CD4-positive, alpha-beta T cell (primary cell): ENCODE measurements around the gene DHX9. TPM values are rescaled to one million over a fixed set of nuclear protein-coding genes. Genes with fewer than 3 reads are reported as not detected.

Experiments used
- ATAC-seq: fragments of 200-7000 bp; cut with Tn5 transposase; one replicate; pipeline ENCODE4 v1.10.0; 2022; ENCODE audit warnings: mild to moderate bottlenecking; ENCODE audit not compliant: poor library complexity
- CTCF ChIA-PET: fragments of 350-600 bp; sonication (Branson Sonifier 250); formaldehyde crosslinking; loops from one replicate; lab custom pipeline; 2021; ENCODE audit warnings: antibody characterized with exemption, inconsistent platforms; lab: Charles Lee
- POLR2A ChIA-PET: fragments of 350-600 bp; sonication (Branson Sonifier 250); formaldehyde crosslinking; loops from one replicate; lab custom pipeline; 2021; ENCODE audit warnings: antibody characterized with exemption, inconsistent platforms; lab: Charles Lee
- DNase-seq, 14 experiments: peaks; one replicate each; pipeline ENCODE4 v3.0.0-alpha.2; 2013 to 2020; ENCODE audit warnings: mixed read lengths in 2 of 14
- H3K27ac ChIP-seq, 2 donors: one replicate each; pipeline versions ENCODE4 v1.5.1 to v1.7.0; 2013; ENCODE audit warnings: low read length in 2 of 2, low read depth in 1 of 2, mild to moderate bottlenecking in 1 of 2
- H3K27me3 ChIP-seq, 2 experiments: 1 replicate in 1 of 2; 2 replicates in 1 of 2; pipeline versions ENCODE4 v1.6.1 to v1.7.0; 2013; ENCODE audit warnings: low read length in 2 of 2, control low read depth in 1 of 2, mild to moderate bottlenecking in 1 of 2, moderate library complexity in 1 of 2; ENCODE audit not compliant: insufficient read depth in 2 of 2, control insufficient read depth in 1 of 2
- H3K36me3 ChIP-seq: one replicate; pipeline ENCODE4 v1.6.1; 2013; ENCODE audit warnings: low read length, control low read depth; ENCODE audit not compliant: insufficient read depth
- H3K4me1 ChIP-seq: one replicate; pipeline ENCODE4 v1.6.1; 2013; ENCODE audit warnings: low read length, control low read depth; ENCODE audit not compliant: insufficient read depth
- H3K4me3 ChIP-seq: one replicate; pipeline ENCODE4 v1.5.1; 2013; ENCODE audit warnings: mild to moderate bottlenecking, low read length, moderate library complexity
- H3K9me3 ChIP-seq, 2 experiments: 1 replicate in 1 of 2; 2 replicates in 1 of 2; pipeline versions ENCODE4 v1.6.1 to v1.7.0; 2013; ENCODE audit warnings: low read length in 2 of 2, mild to moderate bottlenecking in 2 of 2, control low read depth in 1 of 2, moderate library complexity in 1 of 2; ENCODE audit not compliant: control insufficient read depth in 1 of 2, insufficient read depth in 1 of 2
- H3K27ac Mint-ChIP-seq: one replicate; pipeline ENCODE4 v1.8.0; 2020; ENCODE audit warnings: mixed read lengths
- H3K27me3 Mint-ChIP-seq: one replicate; pipeline ENCODE4 v1.8.0; 2021; ENCODE audit warnings: mixed read lengths
- H3K36me3 Mint-ChIP-seq: one replicate; pipeline ENCODE4 v1.8.0; 2021; ENCODE audit warnings: low read depth, mixed read lengths
- H3K4me1 Mint-ChIP-seq: one replicate; pipeline ENCODE4 v1.8.0; 2021; ENCODE audit warnings: low read depth, mixed read lengths
- H3K4me3 Mint-ChIP-seq: one replicate; pipeline ENCODE4 v1.8.0; 2020; ENCODE audit warnings: mild to moderate bottlenecking, mixed read lengths
- H3K9me3 Mint-ChIP-seq: one replicate; pipeline ENCODE4 v1.8.0; 2020; ENCODE audit warnings: mixed read lengths
- intact Hi-C, 2 experiments: fragments of 100-400 bp; cut with DNase I in 1 of 2; cut with micrococcal nuclease in 1 of 2; formaldehyde crosslinking; loops; one replicate each; pipeline versions ENCODE4 v1.15.1 to v1.9.0; 2023 to 2025; cut with DNase I, micrococcal nuclease
- total RNA-seq, 174 experiments: library from RNA in 2 of 174; stranded (reverse) in 2 of 174; gene quantifications; one replicate each; pipeline ENCODE4 v1.2.3 and lab custom pipeline; 2021 to 2026
- TF ChIP-seq, protein P1 (sequence below): fragments of 200-600 bp; IDR thresholded peaks from one replicate; pipeline ENCODE4 v1.8.0; 2022; ENCODE audit warnings: antibody characterized with exemption, mild to moderate bottlenecking

Gene DHX9
- total RNA-seq, 2 experiments from 2014 or later = 338 to 353 TPM

DNA sequence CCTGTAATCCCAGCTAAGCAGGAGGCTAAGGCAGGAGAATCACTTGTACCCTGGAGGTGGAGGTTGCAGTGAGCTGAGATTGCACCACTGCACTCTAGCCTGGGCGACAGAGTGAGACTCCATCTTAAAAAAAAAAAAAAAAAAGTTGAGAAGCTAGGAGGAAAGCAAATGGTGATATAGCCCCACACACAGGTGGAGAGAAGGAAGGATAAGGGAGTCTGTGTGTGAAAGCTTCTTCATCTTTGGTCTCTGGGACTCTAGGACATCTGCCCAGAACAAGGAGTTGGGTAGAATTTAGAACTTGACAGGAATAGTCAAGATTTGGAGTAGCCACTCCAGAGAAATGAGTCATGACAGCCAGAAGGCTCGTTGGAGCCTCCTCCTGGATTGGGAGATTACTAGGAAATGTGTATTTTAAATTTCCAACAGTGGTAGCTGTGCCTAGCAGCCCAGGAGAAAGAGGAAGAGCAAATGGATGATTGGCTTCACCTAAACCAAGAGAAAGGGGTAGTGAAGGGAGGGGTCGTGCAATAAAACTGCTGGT is 29.7 kb upstream of the DHX9 start:
- Histone ChIP-seq H3K9me3 (no peaks in the 10 kb centered on the region), H3K4me1 (no peaks in the 10 kb centered on the region), H3K4me3 (no peak overlapping the region), H3K27ac (no peak overlapping the region), H3K27me3 (no peaks in the 10 kb centered on the region), H3K36me3 (peaks cover 11% of the 10 kb centered on the region)
- H3K27ac Mint-ChIP-seq = no peak overlapping the region
- ATAC-seq (no peak), DNase-seq (no peak)
- TF ChIP-seq, protein P1, sequence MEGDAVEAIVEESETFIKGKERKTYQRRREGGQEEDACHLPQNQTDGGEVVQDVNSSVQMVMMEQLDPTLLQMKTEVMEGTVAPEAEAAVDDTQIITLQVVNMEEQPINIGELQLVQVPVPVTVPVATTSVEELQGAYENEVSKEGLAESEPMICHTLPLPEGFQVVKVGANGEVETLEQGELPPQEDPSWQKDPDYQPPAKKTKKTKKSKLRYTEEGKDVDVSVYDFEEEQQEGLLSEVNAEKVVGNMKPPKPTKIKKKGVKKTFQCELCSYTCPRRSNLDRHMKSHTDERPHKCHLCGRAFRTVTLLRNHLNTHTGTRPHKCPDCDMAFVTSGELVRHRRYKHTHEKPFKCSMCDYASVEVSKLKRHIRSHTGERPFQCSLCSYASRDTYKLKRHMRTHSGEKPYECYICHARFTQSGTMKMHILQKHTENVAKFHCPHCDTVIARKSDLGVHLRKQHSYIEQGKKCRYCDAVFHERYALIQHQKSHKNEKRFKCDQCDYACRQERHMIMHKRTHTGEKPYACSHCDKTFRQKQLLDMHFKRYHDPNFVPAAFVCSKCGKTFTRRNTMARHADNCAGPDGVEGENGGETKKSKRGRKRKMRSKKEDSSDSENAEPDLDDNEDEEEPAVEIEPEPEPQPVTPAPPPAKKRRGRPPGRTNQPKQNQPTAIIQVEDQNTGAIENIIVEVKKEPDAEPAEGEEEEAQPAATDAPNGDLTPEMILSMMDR = no peak
- H3K36me3 Mint-ChIP-seq = peaks cover 36% of the 10 kb centered on the region
- ChIA-PET POLR2A (no interaction called here), CTCF (no interaction called here)
- intact Hi-C loops = no loop called here
- H3K9me3 Mint-ChIP-seq = no peaks in the 10 kb centered on the region
- H3K27me3 Mint-ChIP-seq = no peaks in the 10 kb centered on the region
- no peaks in the 10 kb centered on the region for H3K4me1 Mint-ChIP-seq
- H3K4me3 Mint-ChIP-seq = no peak overlapping the region

DNA sequence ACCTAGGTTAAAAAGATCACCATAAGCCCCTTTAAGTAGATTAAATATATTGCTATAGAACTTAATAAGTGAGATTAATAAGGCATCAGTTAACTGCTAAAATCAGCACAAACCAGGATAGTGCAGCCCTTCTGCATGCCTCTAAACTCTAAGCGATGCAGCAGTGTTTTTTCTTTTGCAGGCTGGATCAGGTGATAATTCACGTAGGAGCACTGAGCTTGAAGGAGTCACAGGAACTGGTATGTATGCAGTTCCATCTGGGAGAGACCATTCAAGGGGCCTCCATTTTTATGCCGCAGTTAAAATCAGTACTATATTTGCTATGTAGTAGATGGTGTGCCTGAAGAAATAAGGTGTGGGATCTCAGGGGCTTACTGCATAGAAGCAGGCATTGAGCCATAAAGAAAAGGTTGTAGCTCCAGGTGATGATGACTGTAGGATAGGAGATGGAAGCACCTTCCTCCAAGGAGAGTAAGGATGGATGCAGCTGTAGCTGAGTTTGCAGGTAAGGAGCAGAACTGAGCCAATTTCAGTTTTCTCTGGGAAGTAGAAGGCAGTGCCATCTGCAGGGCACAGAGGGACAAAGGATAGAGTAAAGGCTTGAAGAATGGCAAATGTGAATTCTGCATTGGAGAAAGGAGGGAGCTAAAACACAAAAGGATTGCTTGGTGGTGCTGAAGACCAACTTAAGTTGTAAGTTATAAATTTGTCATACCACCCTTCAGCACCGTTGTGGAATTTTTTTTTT is 27.0 kb upstream of the DHX9 start:
- Mint-ChIP-seq H3K36me3 (peaks cover 33% of the 10 kb centered on the region), H3K4me1 (no peaks in the 10 kb centered on the region), H3K27ac (no peak overlapping the region), H3K27me3 (no peaks in the 10 kb centered on the region), H3K4me3 (no peak overlapping the region), H3K9me3 (no peaks in the 10 kb centered on the region)
- DNase-seq = no peak
- ChIA-PET POLR2A (no interaction called here), CTCF (no interaction called here)
- H3K27ac ChIP-seq = no peak overlapping the region
- H3K4me1 ChIP-seq = no peaks in the 10 kb centered on the region
- no peaks in the 10 kb centered on the region for H3K27me3 ChIP-seq
- intact Hi-C loops = no loop called here
- H3K36me3 ChIP-seq = peaks cover 14% of the 10 kb centered on the region
- TF ChIP-seq, protein P1 = no peak
- ATAC-seq = no peak
- no peak overlapping the region for H3K4me3 ChIP-seq
- H3K9me3 ChIP-seq = no peaks in the 10 kb centered on the region

DNA sequence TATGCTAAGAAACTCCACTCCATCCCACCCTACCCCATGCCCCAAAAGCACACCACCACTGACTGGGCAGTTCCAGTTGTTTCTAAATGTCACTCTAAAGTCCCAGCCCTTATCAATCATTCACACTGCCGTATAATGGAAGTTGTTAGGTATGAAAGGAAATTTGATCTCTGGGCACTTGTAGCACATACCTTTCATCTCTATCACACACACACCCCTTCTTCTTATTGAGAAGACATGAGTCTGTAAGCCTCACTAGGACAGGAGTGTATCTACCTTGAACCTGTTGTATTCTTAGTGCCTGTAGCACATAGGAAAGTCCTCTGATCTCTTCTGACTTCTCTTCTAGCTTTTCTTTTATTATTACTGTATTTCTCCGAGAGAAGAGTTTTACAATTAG is 22.3 kb upstream of the DHX9 start:
- no peaks in the 10 kb centered on the region for H3K9me3 ChIP-seq
- ChIA-PET CTCF (no interaction called here), POLR2A (no interaction called here)
- H3K36me3 ChIP-seq = peaks cover 17% of the 10 kb centered on the region
- no peak overlapping the region for H3K4me3 ChIP-seq
- H3K27me3 Mint-ChIP-seq = no peaks in the 10 kb centered on the region
- H3K4me1 Mint-ChIP-seq = no peaks in the 10 kb centered on the region
- no peaks in the 10 kb centered on the region for H3K4me1 ChIP-seq
- H3K27ac ChIP-seq = no peak overlapping the region
- TF ChIP-seq, protein P1 = no peak
- no peaks in the 10 kb centered on the region for H3K27me3 ChIP-seq
- no peaks in the 10 kb centered on the region for H3K9me3 Mint-ChIP-seq
- ATAC-seq = no peak
- no peak overlapping the region for H3K4me3 Mint-ChIP-seq
- peaks cover 56% of the 10 kb centered on the region for H3K36me3 Mint-ChIP-seq
- intact Hi-C loops = no loop called here
- no peak for DNase-seq
- H3K27ac Mint-ChIP-seq = no peak overlapping the region
